ENCODE results near the gene CRELD1.
"Not testable (repeated sequence)": the region's sequence is repeated elsewhere in the genome, so short reads cannot be mapped to it uniquely, and the experiment has no call there.

The CRELD1 gene

DNA sequence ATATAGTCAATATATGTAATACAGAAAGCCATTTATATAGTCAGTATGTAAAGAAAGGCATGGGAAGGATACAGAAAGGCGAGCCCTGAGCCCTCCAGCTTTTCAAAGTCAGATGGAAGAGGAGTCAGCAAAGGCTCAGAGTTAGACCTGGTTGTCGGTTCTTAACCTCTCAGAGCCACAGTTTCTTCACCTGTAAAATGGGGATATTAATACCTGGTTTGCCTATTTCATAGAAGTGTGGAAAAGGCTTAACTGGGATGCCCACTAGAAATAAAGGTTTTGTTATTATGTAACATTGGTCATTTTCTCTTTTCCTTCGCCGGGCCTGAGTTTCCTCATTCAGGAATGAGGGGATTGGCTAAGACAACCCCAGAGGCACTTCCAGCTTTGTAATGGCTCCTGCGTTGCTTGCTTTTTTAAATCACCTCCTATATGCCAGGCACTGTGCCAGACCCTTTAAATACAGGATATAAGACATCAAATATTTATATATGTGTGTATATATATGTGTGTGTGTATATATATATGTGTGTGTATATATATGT is 2.4 kb downstream of the CRELD1 start:
- no peak for DNase-seq

DNA sequence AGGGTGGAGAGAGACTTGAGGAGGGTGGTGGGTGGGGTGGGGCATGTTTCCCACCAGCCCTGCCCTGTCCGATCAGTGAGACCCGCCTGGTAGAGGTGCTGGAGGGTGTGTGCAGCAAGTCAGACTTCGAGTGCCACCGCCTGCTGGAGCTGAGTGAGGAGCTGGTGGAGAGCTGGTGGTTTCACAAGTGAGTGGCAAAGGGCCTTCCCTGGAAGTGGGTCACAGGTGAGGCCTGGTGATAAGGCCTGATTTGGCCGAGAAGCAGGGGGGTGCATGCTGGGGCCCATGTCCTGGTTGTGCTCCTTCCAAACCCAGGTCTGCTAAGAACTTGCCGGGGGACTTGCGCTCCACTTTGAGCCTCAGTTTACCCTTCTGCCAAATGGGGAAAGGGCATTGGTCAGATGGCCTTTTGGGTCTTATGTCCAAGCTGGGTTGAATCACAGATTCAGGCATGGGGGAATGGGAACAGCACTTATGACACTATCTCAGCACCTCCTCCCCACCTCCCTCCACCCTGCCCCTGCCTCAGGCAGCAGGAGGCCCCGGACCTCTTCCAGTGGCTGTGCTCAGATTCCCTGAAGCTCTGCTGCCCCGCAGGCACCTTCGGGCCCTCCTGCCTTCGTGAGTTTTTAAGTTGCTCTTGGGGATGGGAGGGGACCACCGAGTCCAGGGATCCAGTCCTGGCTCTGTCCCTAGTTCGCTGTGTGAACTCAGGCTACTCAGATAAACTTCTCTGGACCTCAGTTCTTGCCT is 4.0 kb downstream of the CRELD1 start:
- no peak for DNase-seq

DNA sequence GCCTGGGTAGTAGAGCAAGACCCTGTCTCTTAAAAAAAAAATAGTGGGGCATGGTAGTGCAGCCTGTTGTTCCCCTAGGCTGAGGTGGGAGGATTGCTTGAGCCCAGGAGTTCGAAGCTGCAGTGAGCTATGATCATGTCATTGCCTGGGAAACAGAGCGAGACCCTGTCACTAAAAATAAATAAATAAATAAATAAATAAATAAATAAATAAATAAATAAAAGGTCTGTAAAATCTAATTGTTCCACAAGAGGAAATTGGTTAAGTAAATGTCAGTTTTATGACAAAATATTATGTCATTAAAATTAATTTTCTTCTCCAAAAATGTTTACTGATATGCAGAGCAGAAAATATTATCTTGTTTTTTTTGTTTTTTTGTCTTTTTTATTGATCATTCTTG is 5.3 kb downstream of the CRELD1 start:
- no peak for DNase-seq

DNA sequence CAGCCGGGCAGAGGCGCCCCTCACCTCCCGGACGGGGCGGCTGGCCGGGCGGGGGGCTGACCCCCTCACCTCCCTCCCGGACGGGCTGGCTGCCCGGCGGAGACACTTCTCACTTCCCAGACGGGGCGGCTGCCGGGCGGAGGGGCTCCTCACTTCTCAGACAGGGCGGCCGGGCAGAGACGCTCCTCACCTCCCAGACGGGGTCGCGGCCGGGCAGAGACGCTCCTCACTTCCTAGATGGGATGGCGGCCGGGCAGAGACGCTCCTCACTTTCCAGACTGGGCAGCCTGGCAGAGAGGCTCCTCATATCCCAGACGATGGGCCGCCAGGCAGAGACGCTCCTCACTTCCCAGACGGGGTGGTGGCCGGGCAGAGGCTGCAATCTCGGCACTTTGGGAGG is 6.3 kb downstream of the CRELD1 start:
- DNase-seq: not testable (repeated sequence)

DNA sequence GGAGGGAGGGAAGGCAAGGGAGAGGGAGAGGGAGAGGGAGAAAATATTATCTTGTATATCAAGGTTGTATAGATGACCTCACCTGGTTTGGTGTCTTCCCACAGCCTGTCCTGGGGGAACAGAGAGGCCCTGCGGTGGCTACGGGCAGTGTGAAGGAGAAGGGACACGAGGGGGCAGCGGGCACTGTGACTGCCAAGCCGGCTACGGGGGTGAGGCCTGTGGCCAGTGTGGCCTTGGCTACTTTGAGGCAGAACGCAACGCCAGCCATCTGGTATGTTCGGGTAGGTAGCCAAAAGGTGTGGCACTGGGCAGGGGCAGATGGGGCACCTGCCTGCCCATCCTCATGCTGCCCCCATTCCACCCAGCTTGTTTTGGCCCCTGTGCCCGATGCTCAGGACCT is 7.1 kb downstream of the CRELD1 start:
- DNase-seq: no peak

DNA sequence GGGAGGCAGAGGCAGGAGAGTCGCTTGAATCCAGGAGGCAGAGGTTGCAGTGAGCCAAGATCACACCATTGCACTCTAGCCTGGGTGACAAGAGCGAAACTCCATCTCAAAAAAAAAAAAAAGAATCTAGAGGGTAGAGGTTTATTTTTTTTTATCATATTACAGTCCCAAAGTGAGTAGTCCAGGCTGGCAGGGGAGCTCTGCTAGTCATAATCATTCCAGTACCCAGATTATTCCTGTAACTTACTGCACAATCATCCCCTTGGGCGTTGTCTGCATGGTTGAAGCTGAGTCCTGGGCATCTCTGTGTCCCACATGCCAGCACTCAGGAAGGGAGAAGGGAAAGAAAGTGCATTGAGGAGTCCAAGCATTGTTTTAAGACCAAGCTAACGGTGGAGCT is 8.5 kb downstream of the CRELD1 start:
- DNase-seq: no peak

DNA sequence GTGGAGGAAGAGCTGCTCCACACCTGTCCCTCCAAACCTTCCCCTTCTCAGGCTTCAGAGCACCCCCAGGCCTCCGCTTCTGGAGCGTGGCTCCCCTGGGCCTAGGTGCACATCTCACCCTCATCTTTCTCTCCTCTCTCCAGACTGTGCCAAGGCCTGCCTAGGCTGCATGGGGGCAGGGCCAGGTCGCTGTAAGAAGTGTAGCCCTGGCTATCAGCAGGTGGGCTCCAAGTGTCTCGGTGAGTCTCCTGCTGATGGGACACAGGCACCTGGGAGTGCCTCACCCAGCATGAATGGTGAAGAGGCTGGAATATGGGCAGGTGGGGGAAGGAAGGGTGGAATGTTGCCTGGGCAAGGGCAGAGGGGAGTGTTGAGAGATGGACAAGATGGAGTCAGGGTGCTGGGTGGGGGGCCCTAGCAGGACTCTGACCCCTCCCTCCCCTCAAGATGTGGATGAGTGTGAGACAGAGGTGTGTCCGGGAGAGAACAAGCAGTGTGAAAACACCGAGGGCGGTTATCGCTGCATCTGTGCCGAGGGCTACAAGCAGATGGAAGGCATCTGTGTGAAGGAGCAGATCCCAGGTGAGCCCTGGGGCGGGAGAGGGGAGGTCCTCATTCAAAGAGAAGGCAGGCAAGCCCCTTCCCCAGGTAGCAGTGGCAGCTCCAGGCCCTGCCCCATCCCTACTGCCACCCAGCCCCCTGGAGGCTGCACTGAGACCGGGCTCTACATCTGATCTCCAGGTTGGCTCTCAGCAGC is 9.5 kb downstream of the CRELD1 start:
- no peak for DNase-seq

DNA sequence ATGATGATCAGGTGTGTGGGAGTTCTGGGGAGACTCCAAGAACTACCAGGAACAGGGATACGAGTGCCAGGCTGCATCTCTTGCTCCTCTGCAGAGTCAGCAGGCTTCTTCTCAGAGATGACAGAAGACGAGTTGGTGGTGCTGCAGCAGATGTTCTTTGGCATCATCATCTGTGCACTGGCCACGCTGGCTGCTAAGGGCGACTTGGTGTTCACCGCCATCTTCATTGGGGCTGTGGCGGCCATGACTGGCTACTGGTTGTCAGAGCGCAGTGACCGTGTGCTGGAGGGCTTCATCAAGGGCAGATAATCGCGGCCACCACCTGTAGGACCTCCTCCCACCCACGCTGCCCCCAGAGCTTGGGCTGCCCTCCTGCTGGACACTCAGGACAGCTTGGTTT is 10.6 kb downstream of the CRELD1 start:
- DNase-seq: no peak

DNA sequence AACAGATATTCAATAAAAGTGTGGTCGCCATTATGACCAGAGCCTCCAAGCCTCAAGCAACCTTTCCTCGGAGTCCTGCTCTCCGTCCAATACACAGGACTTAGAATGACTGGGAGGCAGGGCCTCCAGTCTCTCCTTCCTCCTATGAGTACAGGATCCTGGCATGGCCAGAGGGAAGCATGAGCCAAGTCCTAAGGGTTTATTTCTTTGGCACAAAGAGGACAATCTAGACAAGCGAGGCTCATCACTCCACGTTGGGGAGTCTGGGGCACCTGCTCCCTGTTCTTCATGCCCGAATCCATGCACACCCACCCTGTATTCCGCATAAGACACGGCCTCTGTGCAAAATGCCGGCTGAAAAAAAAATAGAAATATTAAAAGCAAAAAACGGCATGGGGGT is 11.7 kb downstream of the CRELD1 start:
- DNase-seq: no peak

DNA sequence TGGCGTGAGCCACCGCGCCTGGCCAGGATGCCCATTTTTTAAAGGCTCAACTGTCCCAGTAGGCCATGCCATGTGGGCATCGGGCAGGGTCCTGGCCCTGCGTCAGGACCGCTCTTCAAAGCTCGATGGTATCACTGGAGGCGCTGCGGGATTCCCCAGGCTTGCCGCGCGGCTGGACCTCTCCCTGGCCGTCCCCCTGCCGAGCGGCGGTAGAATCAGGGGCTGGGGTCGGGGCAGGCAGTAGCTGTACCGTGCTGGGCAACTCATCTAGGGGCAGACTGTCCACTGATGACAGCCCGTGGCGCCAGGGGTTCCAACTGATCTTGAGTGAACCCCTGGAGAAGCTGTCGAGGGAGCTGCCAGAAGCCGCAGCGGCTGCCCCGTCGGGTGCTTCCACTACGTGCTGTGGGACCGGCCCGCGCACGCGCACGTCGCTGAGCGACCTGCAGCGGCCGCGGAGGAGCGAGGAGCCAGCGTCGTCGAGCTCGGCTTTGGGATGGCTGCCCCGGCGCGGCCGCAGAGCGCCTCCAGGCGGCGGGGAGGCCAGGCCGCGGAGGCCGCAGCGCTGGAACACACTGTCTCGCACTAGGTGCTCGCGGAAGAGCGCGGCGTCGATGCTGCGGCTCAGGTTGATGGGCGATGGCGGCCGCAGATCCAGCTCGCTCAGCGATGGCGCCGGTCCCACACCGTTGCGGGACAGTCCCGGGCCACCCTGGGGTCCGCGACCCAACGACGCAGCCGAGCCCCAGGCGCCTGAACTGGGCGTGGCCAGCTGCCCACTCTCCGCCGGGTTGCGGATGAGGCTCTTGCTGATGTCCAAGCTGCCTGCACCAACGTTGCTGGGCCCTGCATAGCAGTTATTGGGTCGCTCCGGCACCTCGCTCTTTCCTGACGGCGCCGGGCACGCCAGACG is 12.7 kb downstream of the CRELD1 start:
- no peak for DNase-seq

DNA sequence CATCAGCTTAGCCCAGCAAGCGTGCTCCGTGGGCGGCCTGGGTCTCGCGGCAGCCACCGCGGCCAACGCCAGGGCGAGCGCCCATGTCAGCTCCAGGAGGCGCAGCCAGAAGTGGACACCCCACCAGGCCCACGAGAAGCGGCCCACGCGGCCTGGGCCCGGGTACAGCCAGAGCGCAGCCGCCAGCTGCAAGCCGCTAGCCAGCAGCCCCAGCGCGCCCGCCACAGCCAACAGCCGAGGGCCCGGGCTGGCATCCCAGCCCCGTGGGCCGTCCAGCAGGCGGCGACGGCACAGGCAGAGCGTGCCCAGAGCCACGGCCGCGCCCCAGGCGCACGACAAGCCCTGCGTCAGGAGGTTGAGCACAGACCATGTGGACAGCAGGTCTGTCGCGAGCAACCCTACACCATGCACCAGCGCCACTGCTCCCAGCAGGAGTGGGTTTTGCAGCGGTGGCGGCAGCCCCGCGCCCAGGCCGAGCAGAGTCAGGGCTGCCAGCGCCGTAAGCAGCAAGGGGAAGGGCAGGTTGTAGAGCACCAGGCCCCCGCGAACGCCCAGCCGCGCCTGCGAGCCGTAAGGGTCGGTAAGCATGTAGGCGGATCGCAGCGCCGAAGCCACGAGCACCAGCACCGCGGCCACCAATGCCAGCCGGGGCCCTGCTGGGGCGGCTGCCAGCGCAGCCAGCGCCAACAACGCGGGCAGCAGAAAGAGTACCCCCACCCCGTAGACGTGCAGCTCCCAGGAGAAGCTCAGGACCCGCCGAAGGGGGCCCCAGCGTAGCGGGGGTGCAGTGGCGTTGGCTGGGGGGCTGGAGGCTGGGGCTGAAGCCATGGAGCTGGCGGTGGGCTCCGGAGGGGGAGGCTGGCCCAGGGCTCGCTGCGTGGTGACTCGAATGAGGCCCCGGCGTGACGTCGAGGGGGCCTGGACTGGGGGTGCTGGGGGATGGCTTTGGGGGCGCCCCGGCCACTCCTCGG is 13.7 kb downstream of the CRELD1 start:
- DNase-seq: no peak

DNA sequence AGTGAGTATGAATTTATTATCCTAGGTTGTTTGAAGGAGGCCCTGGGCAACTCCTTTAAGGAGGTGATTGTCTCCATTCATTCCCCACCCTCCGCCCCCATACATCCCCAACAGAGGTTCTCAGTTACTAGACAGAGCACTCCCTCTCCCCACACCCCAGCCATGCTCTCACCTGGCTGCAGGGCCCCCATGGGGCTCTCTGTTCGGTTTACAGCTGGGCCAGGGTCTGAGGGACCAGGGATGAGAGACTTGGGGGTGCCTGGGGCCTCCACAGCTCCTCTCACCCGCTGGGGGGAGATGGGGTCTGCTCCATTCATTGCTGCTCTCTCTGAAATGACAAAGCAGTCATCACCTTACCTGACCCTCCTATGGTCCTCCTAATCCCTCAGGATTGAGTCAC is 15.0 kb downstream of the CRELD1 start:
- no peak for DNase-seq

DNA sequence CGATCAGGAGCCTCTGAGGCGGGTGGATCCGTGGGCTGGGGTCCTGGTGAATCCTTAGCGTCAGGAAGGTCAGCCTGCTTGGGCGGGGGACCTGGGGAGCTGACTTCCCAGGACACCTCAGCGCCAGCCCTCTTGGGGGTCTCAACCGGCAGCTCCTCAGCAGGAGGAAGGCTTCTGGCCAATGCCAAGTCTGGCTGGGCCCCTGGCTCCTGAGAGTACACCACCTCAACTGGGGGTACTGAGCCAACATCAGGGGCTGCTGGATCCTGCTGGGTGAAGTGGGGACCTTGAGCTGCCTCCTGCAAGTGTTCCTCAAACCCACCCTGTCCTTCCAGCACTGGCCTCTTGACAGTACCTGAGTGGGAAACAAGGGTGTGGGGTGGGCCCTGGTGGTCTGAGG is 15.5 kb downstream of the CRELD1 start:
- DNase-seq: no peak

DNA sequence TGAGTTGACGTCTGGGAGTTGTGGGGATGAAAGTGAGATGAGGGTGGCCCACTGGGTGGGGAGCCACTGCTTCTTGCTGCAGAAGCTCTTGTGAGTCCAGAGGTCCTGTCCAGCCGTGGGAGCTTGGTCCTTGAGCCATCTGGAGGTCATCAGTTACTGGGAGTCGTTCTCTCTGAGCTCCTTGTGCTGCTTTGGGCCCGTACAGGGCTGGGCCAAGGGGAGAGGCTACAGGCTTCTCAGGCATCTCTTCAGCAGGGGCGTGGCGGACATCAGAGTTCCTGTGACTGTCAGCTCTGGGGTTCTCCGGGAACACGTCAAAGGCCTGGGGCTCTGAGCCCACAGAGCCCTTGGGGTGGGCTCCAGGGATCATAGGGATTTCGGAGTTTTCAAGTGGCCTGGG is 16.0 kb downstream of the CRELD1 start:
- DNase-seq: no peak

DNA sequence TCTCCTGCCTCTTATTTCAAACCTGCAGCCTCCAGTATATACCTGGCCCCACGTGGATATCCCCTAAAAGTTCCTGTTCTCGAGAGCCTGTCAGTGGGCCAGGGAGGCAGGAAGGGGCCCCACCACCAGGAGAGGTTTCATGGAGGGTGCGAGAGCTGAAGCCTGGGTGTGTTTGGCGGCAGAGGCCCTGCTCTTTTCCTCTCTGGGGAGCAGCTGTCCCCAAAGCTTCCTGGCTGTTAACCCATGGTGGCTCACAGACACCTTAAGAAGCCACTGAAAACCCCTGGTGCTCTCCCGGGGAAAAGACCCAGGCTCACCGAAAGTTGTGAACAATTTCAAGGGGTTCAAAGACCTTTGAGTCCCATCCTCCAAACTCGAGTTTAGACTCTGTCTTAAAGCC is 17.5 kb downstream of the CRELD1 start:
- no peak for DNase-seq

DNA sequence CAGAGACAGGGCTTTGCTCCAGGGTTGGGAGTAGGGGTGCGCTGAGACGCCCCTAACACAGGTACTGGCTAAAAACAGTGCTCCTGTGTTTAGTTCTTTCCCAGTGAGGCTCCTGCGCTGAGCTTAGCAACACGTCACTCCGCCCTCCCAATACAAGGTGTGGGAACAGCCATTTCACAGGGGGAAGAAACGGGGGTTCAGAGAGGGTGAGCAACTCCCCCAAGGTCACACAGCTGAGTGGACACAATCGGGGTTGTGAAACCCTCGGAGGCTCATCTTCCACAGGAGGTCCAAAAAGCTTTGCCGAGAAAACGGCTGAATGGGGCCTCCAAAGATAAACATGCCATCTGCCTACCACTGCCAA is 17.9 kb downstream of the CRELD1 start:
- DNase-seq: no peak

DNA sequence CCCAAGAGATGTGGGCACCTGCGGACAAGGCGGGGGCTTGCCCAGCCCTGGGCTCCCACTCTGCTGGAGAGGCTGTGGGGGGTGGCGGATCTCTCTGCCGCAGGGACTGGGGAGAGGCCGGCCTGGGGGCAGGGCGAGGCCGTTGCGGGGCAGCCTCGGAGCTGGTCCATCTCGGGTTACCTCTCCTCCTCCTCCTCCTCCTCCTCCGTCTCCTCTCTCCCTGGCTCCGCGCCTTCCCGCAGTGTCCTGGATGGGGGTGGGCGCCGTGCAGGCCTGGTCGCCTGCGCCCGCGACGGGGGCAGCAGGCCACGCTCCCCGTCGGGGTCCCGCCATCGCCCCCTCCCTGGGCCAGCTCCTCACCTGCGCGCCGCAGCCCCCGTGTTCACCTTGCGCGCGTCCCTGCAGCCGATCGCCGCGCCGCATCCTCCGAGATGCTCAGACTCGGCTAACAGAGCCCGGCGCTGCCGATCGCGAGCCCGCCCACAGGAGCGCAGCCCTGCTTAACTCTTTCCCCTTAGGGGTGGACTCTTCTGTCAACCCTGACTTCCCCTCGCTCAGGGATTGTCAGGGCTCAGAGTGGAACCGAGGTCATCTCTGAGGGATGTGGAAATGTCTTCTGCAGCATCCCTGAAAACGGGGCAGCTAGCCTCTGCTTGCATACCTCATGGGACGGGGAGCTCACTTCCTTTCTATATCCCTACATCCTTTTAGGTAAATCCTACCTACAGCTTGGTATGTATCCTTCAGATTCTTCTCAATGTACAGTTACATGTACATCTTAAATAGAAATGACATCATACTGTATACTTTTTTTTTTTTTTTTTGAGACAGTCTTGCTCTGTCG is 18.6 kb downstream of the CRELD1 start, which contains the start of gene PRRT3:
Gene PRRT3 (minus strand): TSS at position 447 of the 844 bp plus-strand sequence. CDS start 2,293 bp downstream, outside the sequence.
- no peak for DNase-seq

DNA sequence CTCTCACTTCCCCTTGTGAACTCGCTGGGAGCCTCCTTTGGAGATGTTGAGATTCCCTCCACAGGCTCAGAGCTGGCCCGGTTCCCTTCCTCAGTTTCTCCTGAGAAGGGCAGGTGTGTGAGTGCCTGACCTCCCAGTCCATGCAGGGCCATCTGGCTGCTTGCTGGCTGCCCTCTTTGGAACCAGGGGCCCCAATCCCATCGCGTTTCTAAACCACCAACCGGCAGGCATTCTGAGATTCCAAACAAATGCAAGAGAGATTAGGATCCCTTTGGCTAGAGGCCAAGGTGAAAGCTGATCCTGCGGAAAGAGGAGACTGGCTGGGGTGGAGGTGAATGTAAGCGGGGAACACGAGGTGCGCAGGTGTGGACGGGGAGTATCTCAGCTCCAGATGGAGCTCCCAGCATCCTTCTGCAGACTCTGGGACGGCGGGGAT is 21.5 kb downstream of the CRELD1 start:
- DNase-seq: peak; percentile 61

DNA sequence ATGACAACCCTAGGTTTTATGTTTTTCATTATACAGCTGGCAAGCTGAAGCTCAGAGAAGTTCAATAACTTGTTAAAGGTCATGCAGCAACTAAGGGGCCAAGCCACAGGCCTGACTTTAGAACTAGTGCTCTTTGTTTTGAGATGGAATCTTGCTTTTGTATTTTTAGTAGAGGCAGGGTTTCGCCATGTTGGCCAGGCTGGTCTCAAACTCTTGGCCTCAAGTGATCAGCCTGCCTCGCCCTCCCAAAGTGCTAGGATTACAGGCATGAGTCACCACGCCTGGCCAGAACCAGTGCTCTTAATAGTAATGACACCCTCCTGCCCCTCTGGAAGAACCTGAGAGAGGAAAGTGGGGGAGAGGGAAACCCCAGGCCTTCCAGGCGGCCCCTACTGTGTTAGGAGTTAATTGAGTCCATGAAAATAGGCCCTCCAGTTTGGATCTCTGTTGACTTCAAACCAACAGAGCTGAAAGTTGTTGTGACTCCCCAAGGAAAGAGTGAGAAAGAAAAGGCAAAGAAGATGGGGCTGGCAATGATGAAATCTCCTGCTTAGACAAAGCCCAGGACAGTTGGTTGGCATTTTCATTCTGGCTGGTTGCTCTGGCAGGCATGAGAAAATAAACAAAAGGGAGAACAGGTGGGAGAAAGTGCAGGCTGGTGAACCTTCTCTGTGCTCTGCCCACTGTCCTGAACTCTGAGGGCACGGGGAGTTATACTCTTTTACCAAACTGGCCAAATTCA is 22.1 kb downstream of the CRELD1 start:
- no peak for DNase-seq

DNA sequence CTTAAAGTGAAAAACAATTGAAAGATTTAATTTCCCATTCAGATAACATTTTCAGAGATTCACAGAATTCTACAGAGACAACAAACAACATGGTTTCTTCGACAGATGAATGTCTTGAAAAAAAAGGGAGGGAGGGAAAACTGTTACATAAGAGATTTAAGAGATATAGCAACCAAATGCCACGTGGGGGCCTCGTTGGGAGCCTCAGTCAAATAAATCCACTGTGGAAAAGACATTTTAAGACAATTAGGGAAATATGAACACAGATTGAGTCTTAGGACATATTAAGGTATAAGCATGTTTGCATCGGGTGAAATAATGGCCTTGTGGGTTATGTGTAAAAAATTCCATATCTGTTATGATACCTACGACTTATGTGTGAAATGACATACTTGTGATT is 23.6 kb downstream of the CRELD1 start:
- DNase-seq: no peak
